ENCODE measurements around the gene CABLES1. TPM values are rescaled to one million over a fixed set of nuclear protein-coding genes. Genes with fewer than 3 reads are reported as not detected.

Gene CABLES1
- total and polyA plus RNA-seq, 2 of the 8 experiments (the other 6 are each of a cell fraction or from before 2014, with no cell fraction given), result 9.2 to 26.4 TPM

GRCh38 chr18:23106575-23106974 is 28.7 kb upstream of the CABLES1 start:
- no peaks in the 10 kb centered on the region for H3K36me3 ChIP-seq (ENCODE audit: control insufficient read depth in 2 of 4, insufficient read depth in 4 of 4, low read length in 3 of 4)
- H2BK120ac ChIP-seq (replicated peaks; ENCODE audit: low read depth, low read length), result no peak overlapping the region
- no peak overlapping the region for H3K14ac ChIP-seq (ENCODE audit: insufficient read length)
- peaks cover 0 to 4% (median 0%) of the 10 kb centered on the region in 4 experiments; a peak in 1 of 7 replicates for H3K4me1 ChIP-seq (replicated peaks in 1 of 4; ENCODE audit: control insufficient read depth in 3 of 4, insufficient read depth in 4 of 4, low read length in 3 of 4)
- ChIA-PET POLR2A (ENCODE audit: partially characterized antibody) (interaction anchor here (1.7 kb wide), 1 partner anchor 327 kb away, joined by 3 read pairs; no protein-coding TSS in a partner anchor), CTCF (ENCODE audit: partially characterized antibody) (interaction anchor here (0.7 to 1.6 kb wide), 5 partner anchors 10 to 1527 kb away, joined by 3 to 5 read pairs (median 3); no protein-coding TSS in a partner anchor)
- H2BK12ac ChIP-seq (ENCODE audit: low read depth, low read length), result no peak overlapping the region
- TF ChIP-seq BACH1 (IDR thresholded peaks at IDR 0.05; ENCODE audit: low read length), result no peak
- no peak for TF ChIP-seq EZH2 (IDR thresholded peaks at IDR 0.05; ENCODE audit: low read depth, low read length, severe bottlenecking)
- H4K20me1 ChIP-seq (replicated peaks in 1 of 2; ENCODE audit: control insufficient read depth in 1 of 2, insufficient read depth in 2 of 2, low read length in 2 of 2), result no peaks in the 10 kb centered on the region
- no peak overlapping the region for H2BK15ac ChIP-seq (ENCODE audit: low read length)
- no peaks in the 10 kb centered on the region for H3K79me2 ChIP-seq (ENCODE audit: control insufficient read depth in 1 of 2, insufficient read depth in 2 of 2, low read length in 2 of 2)
- no peaks in the 10 kb centered on the region; the same call in 1 of the 2 replicates for H3K23me2 ChIP-seq (ENCODE audit: low read depth, low read length)
- H3K4ac ChIP-seq (replicated peaks; ENCODE audit: insufficient read length, low read depth, low read length), result no peak overlapping the region
- no peak for DNase-seq (ENCODE audit: low read depth in 1 of 2, low spot score in 2 of 2)
- no peak overlapping the region for H3K18ac ChIP-seq (ENCODE audit: extremely low read depth, low read length)
- H4K8ac ChIP-seq (ENCODE audit: extremely low read depth, insufficient read depth, low read length), result no peak overlapping the region
- H2BK5ac ChIP-seq (ENCODE audit: low read depth, low read length), result no peak overlapping the region
- H3K4me3 ChIP-seq (ENCODE audit: extremely low read depth in 1 of 4, insufficient read depth in 2 of 4, low read depth in 3 of 4, low read length in 4 of 4), result no peak overlapping the region
- no peak overlapping the region for H3K4me2 ChIP-seq (ENCODE audit: insufficient read depth in 1 of 2, low read depth in 2 of 2, low read length in 2 of 2)
- no peak overlapping the region for H3K27ac ChIP-seq (ENCODE audit: low read depth, low read length)
- no peak for FAIRE-seq
- H2AFZ ChIP-seq (ENCODE audit: low read length), result no peak overlapping the region
- no peak overlapping the region for H2BK20ac ChIP-seq (ENCODE audit: low read length)
- no peak overlapping the region for H3K23ac ChIP-seq (ENCODE audit: insufficient read length)
- H4K5ac ChIP-seq (ENCODE audit: insufficient read length, low read depth, low read length), result no peak overlapping the region
- H3K27me3 ChIP-seq (replicated peaks in 1 of 4; ENCODE audit: control insufficient read depth in 3 of 4, extremely low read depth in 1 of 4, insufficient read depth in 3 of 4, low read length in 3 of 4), result no peaks in the 10 kb centered on the region
- no peaks in the 10 kb centered on the region for H3K79me1 ChIP-seq (ENCODE audit: low read depth, low read length)
- no peak overlapping the region for H4K91ac ChIP-seq (replicated peaks; ENCODE audit: insufficient read length, low read length)
- no peaks in the 10 kb centered on the region; a peak in 1 of 4 replicates for H3K9me3 ChIP-seq (ENCODE audit: insufficient read depth in 2 of 2, low read depth in 1 of 2, low read length in 1 of 2)
- H2AK5ac ChIP-seq (ENCODE audit: low read depth, low read length), result no peak overlapping the region
- H3K56ac ChIP-seq (replicated peaks; ENCODE audit: insufficient read length, low read depth, low read length), result no peak overlapping the region
- 88% methylated on average over 6 of the region's 6 CpGs; no CpG with 5 or more reads in 1 of the 2 experiments for WGBS, 2 experiments (ENCODE audit: extremely low coverage in 1 of 2, insufficient coverage in 1 of 2, insufficient read length in 1 of 2, insufficient replicate concordance in 2 of 2, low coverage in 1 of 2, low lambda C conversion rate in 2 of 2, missing lambda C conversion rate in 1 of 2)
- H3K9ac ChIP-seq (replicated peaks in 1 of 4; ENCODE audit: extremely low read depth in 1 of 4, low read depth in 3 of 4, low read length in 3 of 4), result no peak overlapping the region
